ENCODE measurements around the gene ABCA1. TPM values are rescaled to one million over a fixed set of nuclear protein-coding genes. Genes with fewer than 3 reads are reported as not detected.

The ABCA1 gene
- total RNA-seq, 6 experiments from 2014 or later: 9.1 to 16.5 (median 9.4) TPM

GRCh38 chr9:104765138-104765537 is 162.8 kb downstream of the ABCA1 start:
- Mint-ChIP-seq H3K4me1 (ENCODE audit: low read depth) (peaks cover 6% of the 10 kb centered on the region; the same call in 1 of the 2 replicates), H3K36me3 (ENCODE audit: low read depth) (no peaks in the 10 kb centered on the region; the same call in 1 of the 2 replicates), H3K9me3 (no peaks in the 10 kb centered on the region), H3K27me3 (ENCODE audit: insufficient read depth) (no peaks in the 10 kb centered on the region), H3K4me3 (peak overlapping the region; percentile 88), H3K27ac (no peak overlapping the region)
- no peak for TF ChIP-seq CTCF (IDR thresholded peaks at IDR 0.05)
- no peak for DNase-seq

GRCh38 chr9:104758974-104759373 is 169.0 kb downstream of the ABCA1 start:
- no peak for TF ChIP-seq CTCF (IDR thresholded peaks at IDR 0.05)
- Mint-ChIP-seq H3K9me3 (no peaks in the 10 kb centered on the region), H3K4me1 (ENCODE audit: low read depth) (peaks cover 6% of the 10 kb centered on the region; the same call in 1 of the 2 replicates), H3K27me3 (ENCODE audit: insufficient read depth) (no peaks in the 10 kb centered on the region), H3K36me3 (ENCODE audit: low read depth) (peaks cover 3% of the 10 kb centered on the region; the same call in 1 of the 2 replicates), H3K4me3 (no peak overlapping the region), H3K27ac (no peak overlapping the region)
- DNase-seq: no peak

GRCh38 chr9:104750185-104750767 is 177.7 kb downstream of the ABCA1 start:
- Mint-ChIP-seq H3K4me3 (no peak overlapping the region), H3K27ac (no peak overlapping the region), H3K36me3 (ENCODE audit: low read depth) (0 out of 2 replicates have a peak, but pooled peaks cover 8% of the 10 kb centered on the region), H3K9me3 (no peaks in the 10 kb centered on the region), H3K4me1 (ENCODE audit: low read depth) (peaks cover 38% of the 10 kb centered on the region), H3K27me3 (ENCODE audit: insufficient read depth) (no peaks in the 10 kb centered on the region)
- DNase-seq: no peak
- no peak for TF ChIP-seq CTCF (IDR thresholded peaks at IDR 0.05)

GRCh38 chr9:104748359-104749031 is 179.5 kb downstream of the ABCA1 start:
- no peak for TF ChIP-seq CTCF (IDR thresholded peaks at IDR 0.05)
- Mint-ChIP-seq H3K27ac (peak overlapping the region; percentile 95), H3K9me3 (no peaks in the 10 kb centered on the region), H3K36me3 (ENCODE audit: low read depth) (0 out of 2 replicates have a peak, but pooled peaks cover 8% of the 10 kb centered on the region), H3K27me3 (ENCODE audit: insufficient read depth) (no peaks in the 10 kb centered on the region), H3K4me3 (peak overlapping the region; percentile 95), H3K4me1 (ENCODE audit: low read depth) (peaks cover 38% of the 10 kb centered on the region)
- DNase-seq: no peak

GRCh38 chr9:104747565-104748358 is 180.2 kb downstream of the ABCA1 start, which contains the start of gene NIPSNAP3A:
Gene NIPSNAP3A (plus strand): TSS chr9:104747683. CDS start chr9:104747793, 110 bp downstream.
- no peaks in the 10 kb centered on the region for H3K9me3 Mint-ChIP-seq
- TF ChIP-seq CTCF (IDR thresholded peaks at IDR 0.05): no peak
- peaks cover 43% of the 10 kb centered on the region for H3K4me1 Mint-ChIP-seq (ENCODE audit: low read depth)
- H3K36me3 Mint-ChIP-seq (ENCODE audit: low read depth): 0 out of 2 replicates have a peak, but pooled peaks cover 8% of the 10 kb centered on the region
- peak within 1 kb of the TSS; percentile 95 for H3K27ac Mint-ChIP-seq
- DNase-seq: peak; percentile 62
- H3K4me3 Mint-ChIP-seq: peak within 1 kb of the TSS; percentile 95
- no peaks in the 10 kb centered on the region for H3K27me3 Mint-ChIP-seq (ENCODE audit: insufficient read depth)
